ENCODE measurements around the gene PDCD4.

GRCh38 chr10:110936757-110937156 is 65.0 kb downstream of the PDCD4 start:
- TF ChIP-seq, protein P1, sequence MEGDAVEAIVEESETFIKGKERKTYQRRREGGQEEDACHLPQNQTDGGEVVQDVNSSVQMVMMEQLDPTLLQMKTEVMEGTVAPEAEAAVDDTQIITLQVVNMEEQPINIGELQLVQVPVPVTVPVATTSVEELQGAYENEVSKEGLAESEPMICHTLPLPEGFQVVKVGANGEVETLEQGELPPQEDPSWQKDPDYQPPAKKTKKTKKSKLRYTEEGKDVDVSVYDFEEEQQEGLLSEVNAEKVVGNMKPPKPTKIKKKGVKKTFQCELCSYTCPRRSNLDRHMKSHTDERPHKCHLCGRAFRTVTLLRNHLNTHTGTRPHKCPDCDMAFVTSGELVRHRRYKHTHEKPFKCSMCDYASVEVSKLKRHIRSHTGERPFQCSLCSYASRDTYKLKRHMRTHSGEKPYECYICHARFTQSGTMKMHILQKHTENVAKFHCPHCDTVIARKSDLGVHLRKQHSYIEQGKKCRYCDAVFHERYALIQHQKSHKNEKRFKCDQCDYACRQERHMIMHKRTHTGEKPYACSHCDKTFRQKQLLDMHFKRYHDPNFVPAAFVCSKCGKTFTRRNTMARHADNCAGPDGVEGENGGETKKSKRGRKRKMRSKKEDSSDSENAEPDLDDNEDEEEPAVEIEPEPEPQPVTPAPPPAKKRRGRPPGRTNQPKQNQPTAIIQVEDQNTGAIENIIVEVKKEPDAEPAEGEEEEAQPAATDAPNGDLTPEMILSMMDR (conservative IDR thresholded peaks at IDR 0.05; ENCODE audit: low read length): no peak
- TF ChIP-seq EZH2phosphoT487 (IDR thresholded peaks at IDR 0.05; ENCODE audit: borderline replicate concordance, low read depth, low read length): no peak
